Peyer's patch (tissue), 4 donors: ENCODE data around the gene LUZP2.

Experiments used
- CTCF ChIP-seq, 6 experiments: fragments of 450-650 bp in 4 of 6; fragments of 200-600 bp in 2 of 6; sonication (generic) in 1 of 6; IDR thresholded peaks; one replicate each; pipeline ENCODE4 v1.5.1; 2017 to 2019; ENCODE audit warnings: antibody characterized with exemption in 6 of 6, mild to moderate bottlenecking in 3 of 6, moderate library complexity in 1 of 6
- POLR2A ChIP-seq, 2 donors: fragments of 450-650 bp; IDR thresholded peaks; one replicate each; pipeline ENCODE4 v1.5.1; 2017; ENCODE audit warnings: antibody characterized with exemption in 2 of 2, mild to moderate bottlenecking in 2 of 2, moderate library complexity in 2 of 2

GRCh38 chr11:24903555-24903954 lies 406.7 kb downstream of the LUZP2 start:
- no peak for TF ChIP-seq POLR2A (IDR thresholded peaks at IDR 0.05)
- TF ChIP-seq CTCF (IDR thresholded peaks at IDR 0.05): no peak
